Panc1 (cell line): ENCODE results near the gene VWA3B. TPM values are rescaled to one million over a fixed set of nuclear protein-coding genes. Genes with fewer than 3 reads are reported as not detected.

Experiments used
- ATAC-seq: fragments of 200-7000 bp; cut with Tn5 transposase; 2 replicates; pipeline ENCODE4 v1.9.1; 2020; ENCODE audit warnings: mild to moderate bottlenecking, moderate library complexity
- BruUV-seq: library from RNA; stranded (reverse); fragments of 400-500 nt; replicated peaks from 2 replicates; lab custom pipeline; 2021; lab: Mats Ljungman, UMichigan
- CTCF ChIA-PET: fragments of 300-600 bp; sonication (Branson Sonifier 250); formaldehyde crosslinking; loops from one replicate; lab custom pipeline; 2022; ENCODE audit warnings: antibody characterized with exemption; lab: Charles Lee
- POLR2A ChIA-PET: fragments of 300-600 bp; sonication (Branson Sonifier 250); formaldehyde crosslinking; loops from one replicate; lab custom pipeline; 2022; ENCODE audit warnings: antibody characterized with exemption; lab: Charles Lee
- DNase-seq: peaks from one replicate; pipeline ENCODE4 v3.0.0-alpha.2; 2010; ENCODE audit warnings: low read depth, low spot score
- H3K27ac ChIP-seq: 2 replicates; pipeline ENCODE4 v1.5.1; 2011; ENCODE audit warnings: mild to moderate bottlenecking, low read length, inconsistent platforms
- H3K27me3 ChIP-seq: fragments of 200-500 bp; sonication (Bioruptor generic); 2 replicates; pipeline ENCODE4 v1.6.0; 2014; ENCODE audit warnings: low read length, inconsistent platforms; ENCODE audit not compliant: control insufficient read depth, insufficient read depth
- H3K36me3 ChIP-seq: fragments of 200-500 bp; sonication (Bioruptor generic); 2 replicates; pipeline ENCODE4 v1.5.1; 2014; ENCODE audit warnings: inconsistent platforms, mild to moderate bottlenecking, low read length, moderate library complexity; ENCODE audit not compliant: control insufficient read depth, insufficient read depth
- H3K4me1 ChIP-seq: 2 replicates; pipeline ENCODE4 v1.5.1; 2011; ENCODE audit warnings: inconsistent platforms, mild to moderate bottlenecking, low read length, moderate library complexity; ENCODE audit not compliant: control insufficient read depth, insufficient read depth
- H3K4me3 ChIP-seq, 2 experiments: 2 replicates each; pipeline ENCODE4 v1.5.1; 2011 to 2012; ENCODE audit warnings: low read depth in 2 of 2, low read length in 2 of 2, mild to moderate bottlenecking in 2 of 2, inconsistent platforms in 1 of 2, moderate library complexity in 1 of 2
- H3K9me3 ChIP-seq: fragments of 200-500 bp; sonication (Bioruptor generic); 2 replicates; pipeline ENCODE4 v1.5.1; 2014; ENCODE audit warnings: low read depth, mild to moderate bottlenecking, inconsistent platforms, low read length, moderate library complexity; ENCODE audit not compliant: control insufficient read depth, insufficient read depth
- CTCF ChIP-seq: fragments of 450-650 bp; IDR thresholded peaks from 2 replicates; pipeline ENCODE4 v1.5.1; 2017; ENCODE audit warnings: mild to moderate bottlenecking
- POLR2AphosphoS5 ChIP-seq: IDR thresholded peaks from 2 replicates; pipeline ENCODE4 v1.6.1; 2012; ENCODE audit warnings: mild to moderate bottlenecking, low read depth, low read length, moderate library complexity
- REST ChIP-seq, 2 experiments: IDR thresholded peaks; 2 replicates each; pipeline ENCODE4 v1.6.1; 2011 to 2012; ENCODE audit warnings: low read depth in 2 of 2, control low read depth in 1 of 2, low read length in 1 of 2, mild to moderate bottlenecking in 1 of 2, moderate library complexity in 1 of 2; ENCODE audit not compliant: insufficient read depth in 1 of 2
- SIN3A ChIP-seq: IDR thresholded peaks from 2 replicates; pipeline ENCODE4 v1.6.1; 2012; ENCODE audit warnings: low read depth, mild to moderate bottlenecking, low read length, moderate library complexity, borderline replicate concordance; ENCODE audit not compliant: insufficient read depth
- TCF7L2 ChIP-seq: IDR thresholded peaks from 2 replicates; pipeline ENCODE4 v1.6.1; 2011; ENCODE audit warnings: mild to moderate bottlenecking, low read depth, low read length, inconsistent platforms
- in situ Hi-C: cut with HindIII; loops from 2 replicates; pipeline ENCODE4 v1.10.0; 2016; ENCODE audit warnings: low sequenced_read_pairs, low pct_unique_long_range_greater_than_20kb
- intact Hi-C: fragments of 100-400 bp; cut with micrococcal nuclease; formaldehyde crosslinking; loops from one replicate; pipeline ENCODE4 v1.10.0; 2022; ENCODE audit not compliant: unreplicated experiment
- total RNA-seq: library from RNA; stranded (reverse); gene quantifications from one replicate; pipeline ENCODE4 v1.2.1, GENCODE V29; 2021; ENCODE audit not compliant: unreplicated experiment

The VWA3B gene
- total RNA-seq, 1 experiment from 2014 or later = not detected

- DNase-seq (no peak), ATAC-seq (no peak)
- CTCF ChIA-PET = no interaction called here
- intact Hi-C loops = no loop called here
- no peaks in the 10 kb centered on the region for H3K4me1 ChIP-seq
- H3K9me3 ChIP-seq = no peaks in the 10 kb centered on the region
- H3K27ac ChIP-seq = no peak overlapping the region
- TF ChIP-seq REST (IDR thresholded peaks at IDR 0.05; ENCODE audit: insufficient read depth in 1 of 2, low read depth in 2 of 2, low read length in 1 of 2) = no peak
- no peak for TF ChIP-seq TCF7L2
- TF ChIP-seq SIN3A = no peak
- TF ChIP-seq CTCF = no peak
- no peak for TF ChIP-seq POLR2AphosphoS5
- no TSS peak for BruUV-seq
- H3K4me3 ChIP-seq = no peak overlapping the region
- H3K36me3 ChIP-seq = no peaks in the 10 kb centered on the region
- in situ Hi-C loops = no loop called here
- POLR2A ChIA-PET = no interaction called here
- H3K27me3 ChIP-seq = peaks cover 3% of the 10 kb centered on the region; the same call in 1 of the 2 replicates
Observed at GRCh38 chr2:98296440-98296839, 209.5 kb downstream of the VWA3B start.

GRCh38 chr2:98297817-98298682, 211.1 kb downstream of the VWA3B start:
- no peak overlapping the region for H3K27ac ChIP-seq
- POLR2A ChIA-PET = interaction anchor here (0.7 kb wide), 1 partner anchor 1341 kb away, joined by 3 read pairs; no protein-coding TSS in a partner anchor
- CTCF ChIA-PET = no interaction called here
- intact Hi-C loops (no loop called here), in situ Hi-C loops (no loop called here)
- H3K27me3 ChIP-seq = peaks cover 3% of the 10 kb centered on the region; the same call in 1 of the 2 replicates
- H3K4me1 ChIP-seq = no peaks in the 10 kb centered on the region
- no peaks in the 10 kb centered on the region for H3K36me3 ChIP-seq
- DNase-seq (no peak), ATAC-seq (no peak)
- BruUV-seq = no TSS peak
- no peak for TF ChIP-seq POLR2AphosphoS5
- no peak for TF ChIP-seq TCF7L2
- TF ChIP-seq CTCF = no peak; the same call in 1 of the 2 replicates
- no peak for TF ChIP-seq SIN3A
- no peak for TF ChIP-seq REST (IDR thresholded peaks at IDR 0.05; ENCODE audit: insufficient read depth in 1 of 2, low read depth in 2 of 2, low read length in 1 of 2)
- H3K4me3 ChIP-seq = no peak overlapping the region
- H3K9me3 ChIP-seq = no peaks in the 10 kb centered on the region
